GM23248 (cell line): Measurements from ENCODE around the gene DNAJB12.

Experiments used
- EZH2 ChIP-seq: fragments of 200-600 bp; sonication (generic); IDR thresholded peaks from 2 replicates; pipeline ENCODE4 v1.6.1; 2018; ENCODE audit warnings: antibody characterized with exemption, mild to moderate bottlenecking; ENCODE audit not compliant: insufficient read depth, poor library complexity, severe bottlenecking
- EZH2phosphoT487 ChIP-seq: fragments of 200-600 bp; sonication (generic); IDR thresholded peaks from 2 replicates; pipeline ENCODE4 v1.6.1; 2018; ENCODE audit warnings: antibody characterized with exemption, moderate library complexity, mild to moderate bottlenecking, low read depth; ENCODE audit not compliant: insufficient read depth

- TF ChIP-seq EZH2 (no peak), EZH2phosphoT487 (no peak)
These were observed 25.1 kb upstream of the DNAJB12 start for GRCh38 chr10:72379776-72380175.
